Cardiac ventricle fibroblast (primary cell): ENCODE results near the gene TMEM115. TPM values are rescaled to one million over a fixed set of nuclear protein-coding genes. Genes with fewer than 3 reads are reported as not detected.

Experiments used
- total RNA-seq: library from RNA; depleted of rRNA; stranded (reverse); fragments of >200 nt; gene quantifications from 2 replicates; pipeline ENCODE4 v1.2.3, GENCODE V29; 2015

Gene TMEM115, protein sequence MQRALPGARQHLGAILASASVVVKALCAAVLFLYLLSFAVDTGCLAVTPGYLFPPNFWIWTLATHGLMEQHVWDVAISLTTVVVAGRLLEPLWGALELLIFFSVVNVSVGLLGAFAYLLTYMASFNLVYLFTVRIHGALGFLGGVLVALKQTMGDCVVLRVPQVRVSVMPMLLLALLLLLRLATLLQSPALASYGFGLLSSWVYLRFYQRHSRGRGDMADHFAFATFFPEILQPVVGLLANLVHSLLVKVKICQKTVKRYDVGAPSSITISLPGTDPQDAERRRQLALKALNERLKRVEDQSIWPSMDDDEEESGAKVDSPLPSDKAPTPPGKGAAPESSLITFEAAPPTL
- 62.7 and 65.7 TPM in 2 replicates for total RNA-seq

DNA sequence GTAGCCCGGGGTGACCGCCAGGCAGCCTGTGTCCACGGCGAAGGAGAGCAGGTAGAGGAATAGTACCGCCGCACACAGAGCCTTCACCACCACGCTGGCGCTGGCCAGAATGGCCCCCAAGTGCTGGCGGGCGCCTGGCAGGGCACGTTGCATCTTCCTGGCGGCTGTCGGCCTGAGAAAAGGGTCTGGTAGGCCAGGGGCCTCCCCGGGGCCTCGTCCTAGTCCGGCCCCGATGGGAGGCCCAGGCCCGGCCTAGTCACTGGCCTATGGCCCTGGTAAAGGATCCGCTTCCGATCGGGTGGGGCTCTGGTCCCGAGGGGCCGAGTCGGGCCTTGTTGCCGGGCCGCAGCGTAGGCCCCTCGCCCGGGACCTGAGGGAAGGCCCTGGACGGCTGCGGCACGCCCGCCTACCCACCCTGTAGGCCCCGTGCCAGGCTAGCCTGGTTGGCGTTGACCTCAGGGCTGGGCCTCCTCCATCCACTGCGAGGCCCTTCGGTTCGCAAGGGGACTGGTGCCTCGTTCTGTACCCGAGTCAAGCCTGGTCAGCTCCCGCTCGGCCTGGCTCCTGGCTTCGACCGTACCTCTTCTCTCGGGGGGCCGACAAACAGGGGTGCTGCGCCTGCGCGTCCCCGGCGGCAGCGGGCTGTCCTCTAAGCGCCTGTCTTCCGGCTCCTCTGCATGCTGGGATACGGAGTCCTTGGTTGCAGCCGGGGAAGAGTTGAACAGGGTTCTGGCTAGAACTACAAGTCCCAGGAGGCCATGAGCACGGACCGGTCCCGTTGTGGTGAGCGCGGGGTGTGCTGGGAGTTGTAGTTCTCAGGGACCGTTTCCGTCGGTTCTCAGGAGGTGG lies at the start of gene TMEM115:
Gene TMEM115 (minus strand): TSS at position 611 of the 849 bp plus-strand sequence. CDS start 458 bp downstream, at position 153.

DNA sequence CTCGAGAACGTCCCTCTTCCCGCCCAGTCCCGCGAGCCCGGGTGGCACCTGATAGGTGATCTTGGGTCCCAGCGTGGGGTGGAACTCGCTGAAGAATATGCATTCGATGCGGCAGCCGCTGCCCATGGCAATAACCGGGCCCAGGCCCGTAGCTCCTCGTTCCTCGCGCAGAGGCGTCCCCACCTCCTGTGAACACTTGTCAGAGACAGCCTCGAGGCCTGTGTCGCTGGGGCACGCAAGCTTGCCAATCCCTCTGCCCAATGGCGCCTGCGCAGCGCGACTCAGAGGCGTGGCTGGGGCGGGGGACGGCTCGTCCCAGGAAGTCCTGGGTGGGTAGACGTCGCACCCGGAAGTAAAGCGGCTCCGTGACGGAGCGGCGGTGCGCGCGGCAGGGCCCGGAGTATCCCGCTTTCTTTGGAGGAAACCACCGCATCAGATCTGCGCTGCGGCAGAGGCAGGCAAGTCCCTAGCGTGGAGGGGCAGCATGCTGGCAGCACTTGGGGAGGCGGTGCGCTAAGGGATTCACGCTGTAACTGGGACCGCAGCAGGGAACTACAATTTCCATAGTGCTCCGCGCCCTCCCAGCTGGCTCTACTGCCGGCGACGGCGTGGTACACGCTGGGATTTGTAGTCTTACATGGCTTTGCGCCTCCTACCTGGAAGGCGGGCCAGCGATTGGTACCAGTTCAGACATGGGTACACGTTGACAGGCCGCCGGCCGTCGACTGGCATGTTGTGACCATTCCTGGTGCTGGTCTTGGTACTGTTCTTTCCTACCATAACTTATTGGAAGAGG lies 8.6 kb downstream of the TMEM115 start, which contains the start of the genes CYB561D2 and NPRL2:
Gene CYB561D2 (plus strand): TSS at position 336 of the 796 bp plus-strand sequence. CDS start 572 bp downstream, outside the sequence.
Gene NPRL2 (minus strand): TSS at position 249 of the 796 bp plus-strand sequence. CDS start 123 bp downstream, at position 126.

DNA sequence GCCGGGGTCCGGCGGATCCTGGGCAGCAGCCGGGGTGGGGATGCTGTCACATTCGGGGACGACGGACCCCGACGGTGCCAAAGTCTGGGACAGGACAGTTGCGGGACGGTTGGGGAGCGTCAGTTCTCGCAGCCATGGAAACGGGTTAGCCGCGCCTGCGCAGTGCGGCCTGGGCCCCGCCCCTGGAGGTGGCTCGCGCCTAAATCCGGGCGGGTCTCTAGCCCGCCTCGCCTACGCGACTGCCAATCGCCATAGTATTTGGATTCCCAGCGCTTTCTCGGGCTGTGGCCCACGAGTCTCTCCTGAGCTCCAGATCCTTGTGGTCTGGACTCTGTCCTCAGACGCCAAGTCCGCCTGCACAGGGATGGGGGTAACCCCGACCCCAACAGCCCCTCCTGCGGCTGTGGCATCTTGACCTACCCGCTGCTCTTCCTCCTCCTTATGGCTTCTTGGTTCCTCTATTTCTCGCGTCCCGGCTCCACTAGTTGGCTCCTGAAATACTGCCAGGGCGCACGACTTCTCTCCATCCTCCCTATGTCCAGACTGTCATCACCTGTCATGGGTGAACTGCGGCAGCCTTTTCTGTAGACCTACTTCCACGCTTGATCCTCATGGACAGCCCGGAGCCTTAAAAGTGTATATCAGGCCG lies 13.6 kb downstream of the TMEM115 start, which contains the start of gene ZMYND10:
Gene ZMYND10 (minus strand): TSS at position 147 of the 649 bp plus-strand sequence. CDS start 153 bp downstream, outside the sequence.

DNA sequence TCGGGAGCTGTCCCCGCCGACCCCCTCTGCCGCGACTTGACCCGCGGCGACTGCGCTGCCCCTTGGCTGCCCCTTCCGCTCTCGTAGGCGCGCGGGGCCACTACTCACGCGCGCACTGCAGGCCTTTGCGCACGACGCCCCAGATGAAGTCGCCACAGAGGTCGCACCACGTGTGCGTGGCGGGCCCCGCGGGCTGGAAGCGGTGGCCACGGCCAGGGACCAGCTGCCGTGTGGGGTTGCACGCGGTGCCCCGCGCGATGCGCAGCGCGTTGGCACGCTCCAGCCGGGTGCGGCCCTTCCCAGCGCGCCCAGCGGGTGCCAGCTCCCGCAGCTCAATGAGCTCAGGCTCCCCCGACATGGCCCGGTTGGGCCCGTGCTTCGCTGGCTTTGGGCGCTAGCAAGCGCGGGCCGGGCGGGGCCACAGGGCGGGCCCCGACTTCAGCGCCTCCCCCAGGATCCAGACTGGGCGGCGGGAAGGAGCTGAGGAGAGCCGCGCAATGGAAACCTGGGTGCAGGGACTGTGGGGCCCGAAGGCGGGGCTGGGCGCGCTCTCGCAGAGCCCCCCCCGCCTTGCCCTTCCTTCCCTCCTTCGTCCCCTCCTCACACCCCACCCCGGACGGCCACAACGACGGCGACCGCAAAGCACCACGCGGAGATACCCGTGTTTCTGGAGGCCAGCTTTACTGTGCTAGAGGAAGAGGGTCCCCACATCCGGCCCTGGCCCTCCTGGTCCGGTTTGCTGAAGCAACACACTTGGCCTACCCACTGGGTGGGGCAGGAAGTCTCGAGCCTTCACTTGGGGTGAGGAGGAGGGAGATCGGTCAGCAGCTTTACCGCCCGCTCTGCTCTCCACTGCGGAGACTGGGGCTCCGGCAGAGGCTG lies 18.6 kb downstream of the TMEM115 start, which contains the start of gene RASSF1:
Gene RASSF1 (minus strand): TSS at position 389 of the 882 bp plus-strand sequence. CDS start 31 bp downstream, at position 358.

DNA sequence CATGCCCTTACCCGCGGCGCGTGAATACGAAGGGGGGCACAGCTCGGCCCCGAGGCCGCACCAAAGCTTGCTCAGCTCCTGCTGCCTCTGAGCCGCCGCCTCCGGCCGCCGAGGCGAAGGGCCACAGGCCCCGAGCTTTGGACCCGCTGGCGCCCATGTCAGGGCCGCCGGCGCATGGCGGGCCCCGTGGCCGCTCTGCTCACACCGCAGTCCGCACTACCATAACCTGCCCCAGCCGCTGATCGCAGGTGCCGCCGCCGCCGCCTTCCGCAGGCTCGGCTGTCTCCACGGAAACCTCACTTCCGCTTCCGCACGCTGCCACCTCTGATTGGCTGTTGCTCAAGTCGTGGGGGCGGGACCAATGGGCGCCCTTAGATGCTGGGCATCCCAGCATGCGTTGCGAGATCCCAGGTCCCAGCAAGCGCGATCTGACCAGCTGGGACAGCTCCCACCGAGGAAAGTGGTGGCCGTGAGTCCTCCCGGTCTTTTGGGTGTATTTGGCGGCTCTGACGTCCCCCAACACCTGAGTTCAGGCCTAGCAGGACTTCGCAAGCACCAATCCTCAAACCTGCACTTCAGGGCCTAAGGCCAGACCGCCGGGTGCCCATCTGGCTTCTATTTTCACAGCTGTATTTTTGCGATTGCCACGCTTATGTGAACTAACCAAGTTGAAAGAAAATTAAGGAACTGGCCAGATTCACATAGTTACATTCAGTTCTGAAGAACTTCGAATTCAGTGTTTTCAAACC lies 31.2 kb downstream of the TMEM115 start, which contains the start of gene TUSC2:
Gene TUSC2 (minus strand): TSS at position 281 of the 749 bp plus-strand sequence. CDS start 124 bp downstream, at position 157.

DNA sequence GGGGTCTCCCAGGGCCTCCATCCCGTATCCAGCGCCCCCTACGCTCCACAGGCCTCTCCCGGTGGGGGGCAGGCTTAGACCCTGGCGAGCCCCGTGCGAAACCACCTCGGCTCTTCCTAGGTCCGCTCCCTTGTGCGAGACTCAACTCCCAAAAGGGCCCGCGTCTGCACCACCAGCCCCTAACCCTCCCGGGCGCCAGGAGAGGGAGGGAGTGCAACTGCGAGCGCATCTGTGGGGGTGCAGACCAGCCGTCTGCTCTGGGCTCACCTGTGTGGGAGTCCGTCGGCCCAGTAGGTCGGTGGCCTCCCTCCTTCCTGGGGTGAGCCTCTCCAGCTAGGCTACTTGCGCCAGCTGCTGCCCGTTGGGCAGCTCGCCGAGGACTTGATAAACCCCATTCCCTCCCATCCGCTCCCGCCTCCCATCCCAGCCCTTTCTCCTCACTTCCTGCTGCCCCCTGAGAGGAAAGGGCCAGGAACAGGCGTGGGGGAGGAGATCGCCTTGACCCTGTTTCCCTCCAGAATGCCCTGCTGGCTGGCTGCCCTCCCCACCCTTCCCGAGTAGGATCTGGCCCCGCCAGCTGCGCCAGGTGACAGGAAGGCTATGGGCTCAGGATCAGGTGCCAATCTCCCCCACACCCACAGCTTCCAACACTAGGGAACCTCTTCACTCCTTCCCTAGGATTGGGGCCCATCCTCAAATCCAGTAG lies 36.8 kb downstream of the TMEM115 start, which contains the start of gene HYAL2:
Gene HYAL2 (minus strand): TSS at position 360 of the 706 bp plus-strand sequence. CDS start 2,256 bp downstream, outside the sequence.

Other genes starting within 250 kb of the TMEM115 start
- 9.0 and 10.4 TPM in 2 replicates for gene SEMA3F, start 204.2 kb downstream of the TMEM115 start, total RNA-seq
- gene GNAT1, start 167.9 kb downstream of the TMEM115 start, total RNA-seq: not detected in 2 replicates
- not detected in 2 replicates for gene SLC38A3, start 154.2 kb downstream of the TMEM115 start, total RNA-seq
- gene GNAI2, start 123.3 kb downstream of the TMEM115 start, total RNA-seq: 132 and 164 TPM in 2 replicates
- gene SEMA3B, start 90.4 kb downstream of the TMEM115 start, total RNA-seq: 4.4 and 4.5 TPM in 2 replicates
- not detected in 2 replicates for gene LSMEM2, start 80.4 kb downstream of the TMEM115 start, total RNA-seq
- 28.3 and 36.7 TPM in 2 replicates for gene IFRD2, start 67.1 kb downstream of the TMEM115 start, total RNA-seq
- gene HYAL3, start 60.1 kb downstream of the TMEM115 start, total RNA-seq: 7.2 and 17.3 TPM in 2 replicates
- gene NAA80, start 60.1 kb downstream of the TMEM115 start, total RNA-seq: 8.4 and 12.9 TPM in 2 replicates
- gene HYAL1, start 55.9 kb downstream of the TMEM115 start, total RNA-seq: 2.7 and 7.4 TPM in 2 replicates
- 51.3 and 65.4 TPM in 2 replicates for gene HYAL2, start 36.8 kb downstream of the TMEM115 start, total RNA-seq
- gene TUSC2, start 31.3 kb downstream of the TMEM115 start, total RNA-seq: 11.4 and 41.2 TPM in 2 replicates
- gene RASSF1, start 18.7 kb downstream of the TMEM115 start, total RNA-seq: 18.4 and 23.3 TPM in 2 replicates
- 0.06 and 0.24 TPM in 2 replicates for gene ZMYND10, start 13.8 kb downstream of the TMEM115 start, total RNA-seq
- gene NPRL2, start 8.7 kb downstream of the TMEM115 start, total RNA-seq: 15.5 and 22.6 TPM in 2 replicates
- gene CYB561D2, start 8.7 kb downstream of the TMEM115 start, total RNA-seq: 21.4 and 29.5 TPM in 2 replicates
- not detected in 2 replicates for gene CACNA2D2, start 144.1 kb upstream of the TMEM115 start, total RNA-seq
- gene C3orf18, start 208.2 kb upstream of the TMEM115 start, total RNA-seq: 7.5 and 10.7 TPM in 2 replicates
- gene HEMK1, start 210.0 kb upstream of the TMEM115 start, total RNA-seq: 11.3 and 13.9 TPM in 2 replicates